Retinal pigment epithelial cell (primary cell): ENCODE data around the gene TRABD2A.

Experiments used
- DNase-seq: peaks from one replicate; pipeline ENCODE4 v3.0.0-alpha.2; 2010; ENCODE audit warnings: low read depth
- H3K4me3 ChIP-seq: 2 replicates; pipeline ENCODE4 v1.5.1; 2011; ENCODE audit warnings: mild to moderate bottlenecking, low read length, control low read depth, moderate library complexity
- CTCF ChIP-seq: conservative IDR thresholded peaks from 2 replicates; pipeline ENCODE4 v1.5.1; 2011; ENCODE audit warnings: low read depth, low read length, control low read depth, inconsistent platforms

Gene TRABD2A

GRCh38 chr2:84857566-84857965 lies 23.3 kb downstream of the TRABD2A start:
- no peak overlapping the region for H3K4me3 ChIP-seq
- no peak for TF ChIP-seq CTCF
- DNase-seq: no peak

- no peak for DNase-seq
- no peak for TF ChIP-seq CTCF
- H3K4me3 ChIP-seq: no peak overlapping the region
These were observed 24.1 kb downstream of the TRABD2A start for GRCh38 chr2:84856787-84857186.

GRCh38 chr2:84855731-84856130 lies 25.2 kb downstream of the TRABD2A start:
- no peak overlapping the region for H3K4me3 ChIP-seq
- no peak for DNase-seq
- no peak for TF ChIP-seq CTCF

- no peak for DNase-seq
- no peak for TF ChIP-seq CTCF
- H3K4me3 ChIP-seq: no peak overlapping the region
These were observed 26.0 kb downstream of the TRABD2A start for GRCh38 chr2:84854850-84855249.

GRCh38 chr2:84851876-84852275 lies 29.0 kb downstream of the TRABD2A start:
- no peak for TF ChIP-seq CTCF
- DNase-seq: no peak
- no peak overlapping the region for H3K4me3 ChIP-seq

- no peak for TF ChIP-seq CTCF
- H3K4me3 ChIP-seq: no peak overlapping the region
- DNase-seq: no peak
These were observed 30.4 kb downstream of the TRABD2A start for GRCh38 chr2:84850471-84850870.

GRCh38 chr2:84849271-84849952 lies 31.5 kb downstream of the TRABD2A start:
- H3K4me3 ChIP-seq: no peak overlapping the region
- DNase-seq: no peak
- TF ChIP-seq CTCF: no peak
